HepG2 (cell line): ENCODE data around the gene CD248. TPM values are rescaled to one million over a fixed set of nuclear protein-coding genes. Genes with fewer than 3 reads are reported as not detected.

Source experiments
- ATF6 ChIP-seq: sonication (generic); formaldehyde crosslinking; conservative IDR thresholded peaks from 2 replicates; pipeline ENCODE4 v1.4.0; 2020; ENCODE audit warnings: missing genetic modification reagents
- ELF4 ChIP-seq: sonication (generic); formaldehyde crosslinking; IDR thresholded peaks from 2 replicates; pipeline ENCODE4 v1.5.0; 2020; ENCODE audit warnings: missing genetic modification reagents, mild to moderate bottlenecking, moderate library complexity, borderline replicate concordance
- HCFC1 ChIP-seq: fragments of 150-350 bp; IDR thresholded peaks from 2 replicates; pipeline ENCODE4 v1.6.1; 2014; ENCODE audit warnings: low read depth, low read length
- HOMEZ ChIP-seq: IDR thresholded peaks from 2 replicates; pipeline ENCODE4 v1.6.1; 2016; ENCODE audit warnings: low read depth
- HOXA5 ChIP-seq: sonication (generic); formaldehyde crosslinking; IDR thresholded peaks from 2 replicates; pipeline ENCODE4 v1.4.0; 2020; ENCODE audit warnings: missing genetic modification reagents
- NBN ChIP-seq: fragments of 450-650 bp; conservative IDR thresholded peaks from 2 replicates; pipeline ENCODE4 v1.6.1; 2017
- NR2F1 ChIP-seq, 2 experiments: fragments of 450-650 bp in 1 of 2; formaldehyde crosslinking in 1 of 2; IDR thresholded peaks; 2 replicates each; pipeline versions ENCODE4 v1.5.0 to v1.6.1; 2016 to 2020; ENCODE audit warnings: mild to moderate bottlenecking in 1 of 2, missing compliant biosample characterization in 1 of 2, missing genetic modification reagents in 1 of 2, moderate library complexity in 1 of 2
- PCBP1 ChIP-seq: fragments of 200-400 bp; formaldehyde crosslinking; IDR thresholded peaks from 2 replicates; pipeline ENCODE4 v1.6.1; 2017; ENCODE audit warnings: mild to moderate bottlenecking, low read depth, low read length, borderline replicate concordance
- PRDM15 ChIP-seq: sonication (generic); formaldehyde crosslinking; IDR thresholded peaks from 2 replicates; pipeline ENCODE4 v1.4.0; 2020; ENCODE audit warnings: missing genetic modification reagents
- PRDM4 ChIP-seq: sonication (generic); formaldehyde crosslinking; IDR thresholded peaks from 2 replicates; pipeline ENCODE4 v1.9.0; 2021; ENCODE audit warnings: missing genetic modification reagents, borderline replicate concordance
- SP2 ChIP-seq: sonication (generic); formaldehyde crosslinking; IDR thresholded peaks from 2 replicates; pipeline ENCODE4 v1.5.1; 2020; ENCODE audit warnings: mild to moderate bottlenecking, missing genetic modification reagents
- SP4 ChIP-seq: sonication (generic); formaldehyde crosslinking; IDR thresholded peaks from 2 replicates; pipeline ENCODE4 v1.8.1; 2023; ENCODE audit warnings: mild to moderate bottlenecking, missing genetic modification reagents
- TRAFD1 ChIP-seq: sonication (generic); formaldehyde crosslinking; IDR thresholded peaks from 2 replicates; pipeline ENCODE4 v1.5.1; 2020; ENCODE audit warnings: missing genetic modification reagents, mild to moderate bottlenecking, borderline replicate concordance
- ZFP41 ChIP-seq: sonication (generic); formaldehyde crosslinking; IDR thresholded peaks from 2 replicates; pipeline ENCODE4 v1.4.0; 2020; ENCODE audit warnings: mild to moderate bottlenecking, missing genetic modification reagents, borderline replicate concordance
- ZKSCAN5 ChIP-seq: sonication (generic); formaldehyde crosslinking; IDR thresholded peaks from 2 replicates; pipeline ENCODE4 v1.5.1; 2020; ENCODE audit warnings: mild to moderate bottlenecking, missing genetic modification reagents
- ZNF205 ChIP-seq: IDR thresholded peaks from 2 replicates; pipeline ENCODE4 v1.6.1; 2018; ENCODE audit warnings: missing biosample characterization, missing genetic modification reagents
- ZNF7 ChIP-seq: IDR thresholded peaks from 2 replicates; pipeline ENCODE4 v1.6.1; 2016; ENCODE audit warnings: missing biosample characterization, missing genetic modification reagents
- polyA plus RNA-seq, 8 experiments: library from polyadenylated mRNA; depleted of rRNA in 3 of 8; stranded (reverse) in 7 of 8; unstranded in 1 of 8; fragments of >200 nt; fragmentation: Illumina TruSeq in 4 of 8; extraction: Trizol in 4 of 8; gene quantifications; 2 replicates each; pipeline versions ENCODE4 v1.2.1 to v1.2.3, GENCODE V29; 2011 to 2016; ENCODE audit warnings: low read depth in 4 of 8, missing spikeins in 1 of 8, mixed read lengths in 1 of 8; ENCODE audit not compliant: insufficient read depth in 1 of 8
- total RNA-seq, 5 experiments: library from RNA; depleted of rRNA; stranded (reverse); fragments of >200 nt; fragmentation: Illumina TruSeq; extraction: Trizol; gene quantifications; 2 replicates each; pipeline ENCODE4 v1.2.3, GENCODE V29; 2016; ENCODE audit warnings: low read depth in 1 of 5

The CD248 gene
- total and polyA plus RNA-seq, 2 of the 13 experiments (the other 11 are each of a cell fraction or from before 2014, with no cell fraction given): 0.25 to 0.35 TPM

GRCh38 chr11:66312549-66313320, 4.1 kb downstream of the CD248 start (continued):
- TF ChIP-seq ATF6 (CRISPR knock-in tag) (no peak), ZNF7 (CRISPR knock-in tag) (no peak), PCBP1 (0 out of 2 replicates have a peak, but pooled peaks have one; percentile 15), ZNF205 (CRISPR knock-in tag) (no peak), NBN (no peak), TRAFD1 (CRISPR knock-in tag) (no peak), SP4 (no peak), ZKSCAN5 (peak; percentile 69), PRDM4 (CRISPR knock-in tag) (no peak), PRDM15 (no peak), SP2 (CRISPR knock-in tag) (0 out of 2 replicates have a peak, but pooled peaks have one; percentile 25), HCFC1 (no peak), HOMEZ (CRISPR knock-in tag) (no peak), ZFP41 (CRISPR knock-in tag) (no peak), ELF4 (no peak), NR2F1 (CRISPR knock-in tag; IDR thresholded peaks at IDR 0.05) (no peak), HOXA5 (peak; percentile 58; the same call in 1 of the 2 replicates)
